ENCODE data around the gene INPP5E. TPM values are rescaled to one million over a fixed set of nuclear protein-coding genes. Genes with fewer than 3 reads are reported as not detected.
"Not testable (repeated sequence)": the region's sequence is repeated elsewhere in the genome, so short reads cannot be mapped to it uniquely, and the experiment has no call there.

Gene INPP5E
- total RNA-seq, 1 donor: 8.2 TPM

GRCh38 chr9:136410500-136411287 is 29.0 kb downstream of the INPP5E start, which contains the start of the genes ENTR1 and PMPCA:
TSS of gene ENTR1 (minus strand) at chr9:136410614. CDS start at chr9:136410397, 217 bp downstream.
TSS of gene PMPCA (plus strand) at chr9:136410658. CDS start at chr9:136410669, 11 bp downstream.
- no peak for TF ChIP-seq CTCF (IDR thresholded peaks at IDR 0.05; ENCODE audit: insufficient read depth, low read depth, low read length)
- peak; percentile 90 for DNase-seq (ENCODE audit: low read depth)
- H3K4me3 ChIP-seq (ENCODE audit: low read depth, low read length): peak within 1 kb of the TSS; percentile 98

GRCh38 chr9:136409557-136410455 is 29.8 kb downstream of the INPP5E start:
- peak overlapping the region; percentile 98 for H3K4me3 ChIP-seq (ENCODE audit: low read depth, low read length)
- peak; percentile 36 for DNase-seq (ENCODE audit: low read depth)

GRCh38 chr9:136407911-136408310 is 31.7 kb downstream of the INPP5E start:
- H3K4me3 ChIP-seq (ENCODE audit: low read depth, low read length): no peak overlapping the region
- TF ChIP-seq CTCF (IDR thresholded peaks at IDR 0.05; ENCODE audit: insufficient read depth, low read depth, low read length): no peak
- DNase-seq (ENCODE audit: low read depth): no peak

More at GRCh38 chr9:136409557-136410455, 29.8 kb downstream of the INPP5E start:
- no peak for TF ChIP-seq CTCF (IDR thresholded peaks at IDR 0.05; ENCODE audit: insufficient read depth, low read depth, low read length)

GRCh38 chr9:136407061-136407460 is 32.6 kb downstream of the INPP5E start:
- not testable (repeated sequence) for DNase-seq (ENCODE audit: low read depth); H3K4me3 ChIP-seq (ENCODE audit: low read depth, low read length)

- H3K4me3 ChIP-seq (ENCODE audit: low read depth, low read length); DNase-seq (ENCODE audit: low read depth): not testable (repeated sequence)
Observed at GRCh38 chr9:136405904-136406303, 33.7 kb downstream of the INPP5E start.

- DNase-seq (ENCODE audit: low read depth): no peak
- H3K4me3 ChIP-seq (ENCODE audit: low read depth, low read length): no peak overlapping the region
- TF ChIP-seq CTCF (IDR thresholded peaks at IDR 0.05; ENCODE audit: insufficient read depth, low read depth, low read length): no peak
Observed at GRCh38 chr9:136405481-136405880, 34.2 kb downstream of the INPP5E start.

- DNase-seq (ENCODE audit: low read depth): no peak
- TF ChIP-seq CTCF (IDR thresholded peaks at IDR 0.05; ENCODE audit: insufficient read depth, low read depth, low read length): no peak
Observed at GRCh38 chr9:136404801-136405136, 34.9 kb downstream of the INPP5E start.

More at GRCh38 chr9:136404801-136405136, 34.9 kb downstream of the INPP5E start:
- H3K4me3 ChIP-seq (ENCODE audit: low read depth, low read length): no peak overlapping the region

Measured in fibroblast of villous mesenchyme (primary cell).